Astrocyte (in vitro differentiated cells and primary cell): ENCODE data around the gene PRDM2. TPM values are rescaled to one million over a fixed set of nuclear protein-coding genes. Genes with fewer than 3 reads are reported as not detected.

ENCODE experiments used
- DNase-seq: peaks from one replicate; pipeline ENCODE4 v3.0.0-alpha.2; 2010; ENCODE audit warnings: low read depth
- FAIRE-seq: peaks from 2 replicates; lab custom pipeline; 2011; peaks lifted over from hg19 to GRCh38; lab: Jason Lieb, UNC
- H2AFZ ChIP-seq: 2 replicates; pipeline ENCODE4 v1.6.0; 2012; ENCODE audit warnings: low read depth, low read length, inconsistent platforms
- H3K27ac ChIP-seq: 2 replicates; pipeline ENCODE4 v1.5.1; 2011; ENCODE audit warnings: low read depth, low read length, inconsistent platforms
- H3K27me3 ChIP-seq: 2 replicates; pipeline ENCODE4 v1.6.0; 2011; ENCODE audit warnings: low read length, inconsistent platforms; ENCODE audit not compliant: insufficient read depth
- H3K36me3 ChIP-seq: 2 replicates; pipeline ENCODE4 v1.5.1; 2011; ENCODE audit warnings: low read length, inconsistent platforms; ENCODE audit not compliant: insufficient read depth
- H3K4me1 ChIP-seq: 2 replicates; pipeline ENCODE4 v1.5.1; 2011; ENCODE audit warnings: low read length, inconsistent platforms; ENCODE audit not compliant: insufficient read depth
- H3K4me2 ChIP-seq: 2 replicates; pipeline ENCODE4 v1.6.0; 2012; ENCODE audit warnings: low read length, inconsistent platforms
- H3K4me3 ChIP-seq: 2 replicates; pipeline ENCODE4 v1.5.1; 2011; ENCODE audit warnings: low read depth, mild to moderate bottlenecking, low read length, inconsistent platforms; ENCODE audit not compliant: insufficient read depth
- H3K79me2 ChIP-seq: 2 replicates; pipeline ENCODE4 v1.6.0; 2012; ENCODE audit warnings: mild to moderate bottlenecking, low read length, inconsistent platforms; ENCODE audit not compliant: insufficient read depth
- H3K9ac ChIP-seq: 2 replicates; pipeline ENCODE4 v1.6.0; 2012; ENCODE audit warnings: mild to moderate bottlenecking, low read length, inconsistent platforms
- H3K9me3 ChIP-seq: 2 replicates; pipeline ENCODE4 v1.5.1; 2012; ENCODE audit warnings: low read depth, mild to moderate bottlenecking, low read length, inconsistent platforms; ENCODE audit not compliant: insufficient read depth
- H4K20me1 ChIP-seq: 2 replicates; pipeline ENCODE4 v1.6.0; 2012; ENCODE audit warnings: low read length, inconsistent platforms; ENCODE audit not compliant: insufficient read depth
- H3K27ac Mint-ChIP-seq: one replicate; pipeline ENCODE4 v1.8.0; 2021; ENCODE audit warnings: mild to moderate bottlenecking, mixed read lengths; ENCODE audit not compliant: unreplicated experiment
- H3K27me3 Mint-ChIP-seq: one replicate; pipeline ENCODE4 v1.8.0; 2021; ENCODE audit warnings: low read depth, mixed read lengths; ENCODE audit not compliant: unreplicated experiment
- H3K36me3 Mint-ChIP-seq: one replicate; pipeline ENCODE4 v1.8.0; 2021; ENCODE audit warnings: low read depth, mixed read lengths; ENCODE audit not compliant: unreplicated experiment
- H3K4me1 Mint-ChIP-seq: one replicate; pipeline ENCODE4 v1.8.0; 2021; ENCODE audit warnings: low read depth, mixed read lengths; ENCODE audit not compliant: unreplicated experiment
- H3K4me3 Mint-ChIP-seq: one replicate; pipeline ENCODE4 v1.8.0; 2021; ENCODE audit warnings: mild to moderate bottlenecking, moderate library complexity, mixed read lengths; ENCODE audit not compliant: unreplicated experiment
- H3K9me3 Mint-ChIP-seq: one replicate; pipeline ENCODE4 v1.8.0; 2021; ENCODE audit warnings: mild to moderate bottlenecking, mixed read lengths; ENCODE audit not compliant: unreplicated experiment
- EZH2 ChIP-seq: IDR thresholded peaks from 2 replicates; pipeline ENCODE4 v1.6.1; 2012; ENCODE audit warnings: mild to moderate bottlenecking, low read length, inconsistent platforms; ENCODE audit not compliant: insufficient read depth
- total RNA-seq: library from RNA; stranded (reverse); gene quantifications from 2 replicates; pipeline ENCODE4 v1.2.1, GENCODE V29; 2021
- TF ChIP-seq, protein P1 (sequence below): IDR thresholded peaks from 2 replicates; pipeline ENCODE4 v1.5.1; 2011; ENCODE audit warnings: low read depth, mild to moderate bottlenecking, inconsistent platforms, low read length, moderate library complexity; ENCODE audit not compliant: insufficient read depth

PRDM2 gene
- total RNA-seq, 1 donor from 2014 or later, result 49.0 TPM

DNA sequence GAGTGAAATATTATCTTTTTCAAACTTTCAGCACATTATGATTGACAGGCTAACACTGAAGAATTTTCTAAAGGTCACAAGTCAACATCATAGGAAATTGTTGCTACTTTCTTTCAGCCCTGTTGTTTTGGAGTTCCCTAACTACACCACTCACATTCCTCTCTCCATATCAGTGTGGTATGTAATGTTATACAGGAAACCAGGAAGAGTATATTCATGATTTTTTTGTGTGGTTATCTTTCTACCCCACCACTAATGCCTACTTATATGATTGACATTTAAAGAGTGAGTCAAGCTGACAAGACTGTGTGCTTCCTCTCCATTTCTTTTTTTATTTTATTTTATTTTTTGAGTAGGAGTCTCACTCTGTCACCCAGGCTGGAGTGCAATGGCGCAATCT is 47.8 kb upstream of the PRDM2 start:
- Histone ChIP-seq H2AFZ (no peak overlapping the region), H3K4me3 (no peak overlapping the region), H3K36me3 (no peaks in the 10 kb centered on the region), H3K4me1 (no peaks in the 10 kb centered on the region), H3K4me2 (no peak overlapping the region), H3K27me3 (no peaks in the 10 kb centered on the region), H3K79me2 (no peaks in the 10 kb centered on the region), H3K9ac (no peak overlapping the region), H4K20me1 (no peaks in the 10 kb centered on the region), H3K27ac (no peak overlapping the region), H3K9me3 (no peaks in the 10 kb centered on the region)
- Mint-ChIP-seq H3K4me1 (no peaks in the 10 kb centered on the region), H3K4me3 (no peak overlapping the region), H3K9me3 (peaks cover 8% of the 10 kb centered on the region), H3K27me3 (no peaks in the 10 kb centered on the region), H3K36me3 (no peaks in the 10 kb centered on the region), H3K27ac (no peak overlapping the region)
- DNase-seq (no peak), FAIRE-seq (no peak)
- TF ChIP-seq, protein P1, sequence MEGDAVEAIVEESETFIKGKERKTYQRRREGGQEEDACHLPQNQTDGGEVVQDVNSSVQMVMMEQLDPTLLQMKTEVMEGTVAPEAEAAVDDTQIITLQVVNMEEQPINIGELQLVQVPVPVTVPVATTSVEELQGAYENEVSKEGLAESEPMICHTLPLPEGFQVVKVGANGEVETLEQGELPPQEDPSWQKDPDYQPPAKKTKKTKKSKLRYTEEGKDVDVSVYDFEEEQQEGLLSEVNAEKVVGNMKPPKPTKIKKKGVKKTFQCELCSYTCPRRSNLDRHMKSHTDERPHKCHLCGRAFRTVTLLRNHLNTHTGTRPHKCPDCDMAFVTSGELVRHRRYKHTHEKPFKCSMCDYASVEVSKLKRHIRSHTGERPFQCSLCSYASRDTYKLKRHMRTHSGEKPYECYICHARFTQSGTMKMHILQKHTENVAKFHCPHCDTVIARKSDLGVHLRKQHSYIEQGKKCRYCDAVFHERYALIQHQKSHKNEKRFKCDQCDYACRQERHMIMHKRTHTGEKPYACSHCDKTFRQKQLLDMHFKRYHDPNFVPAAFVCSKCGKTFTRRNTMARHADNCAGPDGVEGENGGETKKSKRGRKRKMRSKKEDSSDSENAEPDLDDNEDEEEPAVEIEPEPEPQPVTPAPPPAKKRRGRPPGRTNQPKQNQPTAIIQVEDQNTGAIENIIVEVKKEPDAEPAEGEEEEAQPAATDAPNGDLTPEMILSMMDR, result no peak
- no peak for TF ChIP-seq EZH2

DNA sequence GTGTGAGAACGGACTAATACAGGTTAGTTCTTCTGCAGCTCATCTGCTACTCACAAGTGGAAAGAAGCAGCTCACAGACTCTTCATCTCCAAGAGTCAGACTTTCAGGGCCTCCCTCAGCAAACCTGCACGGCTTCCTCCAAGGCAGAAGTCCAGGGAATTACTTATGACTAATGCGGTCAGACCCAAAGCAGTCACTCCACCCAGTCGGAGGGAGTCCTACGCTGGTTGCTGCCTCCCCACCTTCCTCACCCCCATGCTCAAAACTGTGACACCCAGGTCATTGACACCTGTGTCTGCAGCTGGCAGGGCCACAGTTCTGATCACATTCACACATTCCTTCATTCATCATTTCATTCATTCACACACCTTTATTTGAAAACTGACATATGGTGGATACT is 38.4 kb upstream of the PRDM2 start:
- Mint-ChIP-seq H3K4me3 (no peak overlapping the region), H3K27me3 (peaks cover 8% of the 10 kb centered on the region), H3K9me3 (peaks cover 8% of the 10 kb centered on the region), H3K4me1 (no peaks in the 10 kb centered on the region), H3K36me3 (no peaks in the 10 kb centered on the region), H3K27ac (no peak overlapping the region)
- Histone ChIP-seq H3K9ac (no peak overlapping the region), H4K20me1 (no peaks in the 10 kb centered on the region), H3K79me2 (no peaks in the 10 kb centered on the region), H3K27me3 (no peaks in the 10 kb centered on the region), H3K4me2 (no peak overlapping the region), H3K4me3 (no peak overlapping the region), H2AFZ (no peak overlapping the region), H3K36me3 (no peaks in the 10 kb centered on the region), H3K27ac (no peak overlapping the region), H3K9me3 (no peaks in the 10 kb centered on the region), H3K4me1 (no peaks in the 10 kb centered on the region)
- DNase-seq (peak; percentile 24), FAIRE-seq (no peak)
- TF ChIP-seq, protein P1, result no peak
- TF ChIP-seq EZH2, result no peak

DNA sequence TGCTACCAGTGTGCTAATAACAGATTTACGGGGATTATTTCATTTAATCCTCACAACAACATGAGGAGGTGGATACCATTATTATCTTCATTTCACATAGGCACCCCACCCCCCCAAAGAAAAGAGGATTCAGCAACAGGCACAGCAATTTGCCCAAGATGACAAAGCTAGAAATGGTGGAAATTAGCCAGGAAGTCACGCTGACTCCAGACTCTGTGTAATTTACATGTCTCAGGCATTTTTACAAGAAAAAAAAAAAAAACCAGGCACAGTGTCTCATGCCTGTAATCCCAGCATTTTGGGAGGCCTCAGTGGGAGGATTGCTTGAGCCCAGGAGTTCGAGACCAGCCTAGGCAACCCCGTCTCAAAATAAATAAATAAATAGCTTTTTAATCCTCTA is 37.5 kb upstream of the PRDM2 start:
- no peak overlapping the region for H3K4me2 ChIP-seq
- H2AFZ ChIP-seq, result no peak overlapping the region
- H3K9me3 ChIP-seq, result no peaks in the 10 kb centered on the region
- Mint-ChIP-seq H3K27ac (no peak overlapping the region), H3K36me3 (no peaks in the 10 kb centered on the region), H3K4me3 (no peak overlapping the region), H3K4me1 (no peaks in the 10 kb centered on the region), H3K27me3 (peaks cover 8% of the 10 kb centered on the region), H3K9me3 (peaks cover 3% of the 10 kb centered on the region)
- FAIRE-seq (no peak), DNase-seq (peak; percentile 9)
- no peak overlapping the region for H3K4me3 ChIP-seq
- TF ChIP-seq EZH2, result no peak
- TF ChIP-seq, protein P1, result no peak
- H4K20me1 ChIP-seq, result no peaks in the 10 kb centered on the region
- H3K79me2 ChIP-seq, result no peaks in the 10 kb centered on the region
- no peaks in the 10 kb centered on the region for H3K4me1 ChIP-seq
- H3K36me3 ChIP-seq, result no peaks in the 10 kb centered on the region
- no peaks in the 10 kb centered on the region for H3K27me3 ChIP-seq
- H3K9ac ChIP-seq, result no peak overlapping the region
- H3K27ac ChIP-seq, result no peak overlapping the region
